Keratinocyte (primary cell): ENCODE results near the gene GSC2. TPM values are rescaled to one million over a fixed set of nuclear protein-coding genes. Genes with fewer than 3 reads are reported as not detected.

Experiments used
- DNase-seq: peaks from one replicate; pipeline ENCODE4 v3.0.0-alpha.2; 2011; ENCODE audit warnings: low read depth, missing footprints, low spot score
- FAIRE-seq: peaks from 2 replicates; lab custom pipeline; 2011; peaks lifted over from hg19 to GRCh38; lab: Jason Lieb, UNC
- H2AFZ ChIP-seq: 2 replicates; pipeline ENCODE4 v1.6.0; 2012; ENCODE audit warnings: low read length, control low read depth, inconsistent platforms; ENCODE audit not compliant: control insufficient read depth
- H3K27ac ChIP-seq: 2 replicates; pipeline ENCODE4 v1.5.1; 2011; ENCODE audit warnings: low read length; ENCODE audit not compliant: control insufficient read depth, insufficient read depth
- H3K27me3 ChIP-seq: 3 replicates; pipeline ENCODE4 v1.6.0; 2011; ENCODE audit warnings: low read length; ENCODE audit not compliant: control insufficient read depth, insufficient read depth; ENCODE audit errors: extremely low read depth
- H3K36me3 ChIP-seq, 2 experiments: 2 replicates in 1 of 2; 3 replicates in 1 of 2; pipeline ENCODE4 v1.5.1; 2011; ENCODE audit warnings: low read length in 2 of 2, mild to moderate bottlenecking in 1 of 2; ENCODE audit not compliant: control insufficient read depth in 2 of 2, insufficient read depth in 2 of 2; ENCODE audit errors: extremely low read depth in 1 of 2
- H3K4me1 ChIP-seq: 3 replicates; pipeline ENCODE4 v1.5.1; 2011; ENCODE audit warnings: low read length; ENCODE audit not compliant: control insufficient read depth, insufficient read depth; ENCODE audit errors: extremely low read depth
- H3K4me2 ChIP-seq: 3 replicates; pipeline ENCODE4 v1.6.0; 2011; ENCODE audit warnings: low read depth, low read length; ENCODE audit not compliant: control insufficient read depth, insufficient read depth; ENCODE audit errors: extremely low read depth
- H3K4me3 ChIP-seq, 3 experiments: fragments of 200-600 bp in 1 of 3; sonication (generic) in 1 of 3; 2 replicates in 2 of 3; 3 replicates in 1 of 3; pipeline ENCODE4 v1.5.1; 2011 to 2016; ENCODE audit warnings: low read length in 3 of 3, mild to moderate bottlenecking in 3 of 3, control low read depth in 2 of 3, inconsistent platforms in 1 of 3, low read depth in 1 of 3, mixed read lengths in 1 of 3, mixed run types in 1 of 3, moderate library complexity in 1 of 3; ENCODE audit not compliant: control insufficient read depth in 2 of 3, insufficient read depth in 2 of 3; ENCODE audit errors: extremely low read depth in 1 of 3
- H3K79me2 ChIP-seq: 2 replicates; pipeline ENCODE4 v1.6.0; 2012; ENCODE audit warnings: low read length; ENCODE audit not compliant: control insufficient read depth, insufficient read depth
- H3K9ac ChIP-seq: 3 replicates; pipeline ENCODE4 v1.6.0; 2011; ENCODE audit warnings: low read length; ENCODE audit not compliant: control insufficient read depth, insufficient read depth; ENCODE audit errors: extremely low read depth
- H3K9me1 ChIP-seq: 3 replicates; pipeline ENCODE4 v1.6.0; 2011; ENCODE audit warnings: low read length; ENCODE audit not compliant: control insufficient read depth, insufficient read depth; ENCODE audit errors: extremely low read depth
- H3K9me3 ChIP-seq: 2 replicates; pipeline ENCODE4 v1.5.1; 2012; ENCODE audit warnings: low read depth, low read length; ENCODE audit not compliant: control insufficient read depth
- H4K20me1 ChIP-seq: 3 replicates; pipeline ENCODE4 v1.6.0; 2011; ENCODE audit warnings: low read length; ENCODE audit not compliant: control insufficient read depth, insufficient read depth; ENCODE audit errors: extremely low read depth
- CTCF ChIP-seq, 3 experiments: IDR thresholded peaks in 1 of 3; conservative IDR thresholded peaks in 1 of 3; optimal IDR thresholded peaks in 1 of 3; 2 replicates in 2 of 3; 3 replicates in 1 of 3; pipeline versions ENCODE3 to v1.5.1; 2011; ENCODE audit warnings: low read length in 3 of 3, mild to moderate bottlenecking in 3 of 3, moderate library complexity in 2 of 3, control low read depth in 1 of 3, inconsistent platforms in 1 of 3; ENCODE audit not compliant: insufficient read depth in 2 of 3; ENCODE audit errors: extremely low read depth in 1 of 3
- EZH2 ChIP-seq: IDR thresholded peaks from one replicate; pipeline ENCODE4 v1.6.1; 2012; ENCODE audit warnings: inconsistent platforms, mild to moderate bottlenecking, low read length, moderate library complexity
- dilution Hi-C: fragments of 300-500 bp; cut with MboI; formaldehyde crosslinking; loops from one replicate; pipeline ENCODE4 v1.7.0; 2020; ENCODE audit warnings: low sequenced_read_pairs; ENCODE audit not compliant: extremely low pct_ligation_motif_present
- polyA plus RNA-seq, 5 experiments: library from polyadenylated mRNA; depleted of rRNA in 3 of 5; stranded (reverse) in 3 of 5; stranded (forward) in 1 of 5; unstranded in 1 of 5; fragments of >200 nt; gene quantifications; 1 replicate in 1 of 5; 2 replicates in 3 of 5; 3 replicates in 1 of 5; pipeline versions ENCODE4 v1.2.1 to v1.2.3, GENCODE V29; 2011 to 2012; ENCODE audit warnings: missing spikeins in 2 of 5, low read depth in 1 of 5, low replicate concordance in 1 of 5

Gene GSC2
- polyA plus RNA-seq, 1 donor (not counting 4 experiments of a cell fraction or from before 2014, with no cell fraction given) = not detected

GRCh38 chr22:19175602-19176174 is 25.6 kb upstream of the GSC2 start:
- TF ChIP-seq EZH2 (no peak), CTCF (optimal IDR thresholded peaks at IDR 0.05 in 1 of 3, IDR thresholded peaks at IDR 0.05 in 1 of 3, conservative IDR thresholded peaks at IDR 0.05 in 1 of 3; ENCODE audit: extremely low read depth in 1 of 3, insufficient read depth in 2 of 3, low read length in 3 of 3) (no peak)
- peaks cover 6% of the 10 kb centered on the region for H4K20me1 ChIP-seq
- peaks cover 41% of the 10 kb centered on the region for H3K79me2 ChIP-seq
- H3K9ac ChIP-seq = no peak overlapping the region
- peaks cover 52% of the 10 kb centered on the region for H3K4me1 ChIP-seq
- no peak overlapping the region for H3K4me2 ChIP-seq
- FAIRE-seq (no peak), DNase-seq (no peak)
- H3K9me3 ChIP-seq = no peaks in the 10 kb centered on the region
- H3K36me3 ChIP-seq = peaks cover 5 to 18% of the 10 kb centered on the region in 2 experiments
- no peak overlapping the region for H3K4me3 ChIP-seq
- peaks cover 8% of the 10 kb centered on the region for H3K9me1 ChIP-seq
- H2AFZ ChIP-seq = no peak overlapping the region
- no peaks in the 10 kb centered on the region for H3K27me3 ChIP-seq
- dilution Hi-C loops = no loop called here
- no peak overlapping the region for H3K27ac ChIP-seq

- H3K9ac ChIP-seq = no peak overlapping the region
- peaks cover 8% of the 10 kb centered on the region for H3K9me1 ChIP-seq
- H3K4me3 ChIP-seq = no peak overlapping the region
- H3K36me3 ChIP-seq = peaks cover 5 to 18% of the 10 kb centered on the region in 2 experiments
- DNase-seq = no peak
- peak overlapping the region; percentile 48 for H3K4me2 ChIP-seq
- peaks cover 55% of the 10 kb centered on the region for H3K4me1 ChIP-seq
- no peak overlapping the region for H2AFZ ChIP-seq
- no peaks in the 10 kb centered on the region for H3K9me3 ChIP-seq
- H3K27ac ChIP-seq = no peak overlapping the region
- peaks cover 6% of the 10 kb centered on the region for H4K20me1 ChIP-seq
- dilution Hi-C loops = no loop called here
- FAIRE-seq = no peak
- TF ChIP-seq CTCF (optimal IDR thresholded peaks at IDR 0.05 in 1 of 3, IDR thresholded peaks at IDR 0.05 in 1 of 3, conservative IDR thresholded peaks at IDR 0.05 in 1 of 3; ENCODE audit: extremely low read depth in 1 of 3, insufficient read depth in 2 of 3, low read length in 3 of 3) (no peak), EZH2 (no peak)
- H3K79me2 ChIP-seq = peaks cover 41% of the 10 kb centered on the region
- peaks cover 2% of the 10 kb centered on the region for H3K27me3 ChIP-seq
These were observed 25.0 kb upstream of the GSC2 start for GRCh38 chr22:19175026-19175601.
